ENCODE measurements around the gene SLC6A9.

The SLC6A9 gene

GRCh38 chr1:43970911-43971310 is 60.4 kb downstream of the SLC6A9 start:
- peak overlapping the region; percentile 96 for H3K4me3 ChIP-seq (ENCODE audit: low read depth, low read length)

GRCh38 chr1:43970502-43970901 is 60.8 kb downstream of the SLC6A9 start:
- no peak for TF ChIP-seq CTCF (IDR thresholded peaks at IDR 0.05; ENCODE audit: borderline replicate concordance, insufficient read depth, low read depth, low read length)
- H3K4me3 ChIP-seq (ENCODE audit: low read depth, low read length): peak overlapping the region; percentile 96

More at GRCh38 chr1:43970911-43971310, 60.4 kb downstream of the SLC6A9 start:
- TF ChIP-seq CTCF (IDR thresholded peaks at IDR 0.05; ENCODE audit: borderline replicate concordance, insufficient read depth, low read depth, low read length): no peak

- TF ChIP-seq CTCF (IDR thresholded peaks at IDR 0.05; ENCODE audit: borderline replicate concordance, insufficient read depth, low read depth, low read length): no peak
- peak within 1 kb of the TSS; percentile 96 for H3K4me3 ChIP-seq (ENCODE audit: low read depth, low read length)
These were observed 61.4 kb downstream of the SLC6A9 start, which contains the start of gene DPH2 for GRCh38 chr1:43969746-43970466. TSS of gene DPH2 (plus strand) at chr1:43970010. CDS start at chr1:43970176, 166 bp downstream.

- no peak overlapping the region for H3K4me3 ChIP-seq (ENCODE audit: low read depth, low read length)
- no peak for TF ChIP-seq CTCF (IDR thresholded peaks at IDR 0.05; ENCODE audit: borderline replicate concordance, insufficient read depth, low read depth, low read length)
These were observed 61.9 kb downstream of the SLC6A9 start for GRCh38 chr1:43969416-43969745.

GRCh38 chr1:43968348-43968948 is 62.8 kb downstream of the SLC6A9 start:
- TF ChIP-seq CTCF (IDR thresholded peaks at IDR 0.05; ENCODE audit: borderline replicate concordance, insufficient read depth, low read depth, low read length): no peak

GRCh38 chr1:43965316-43965715 is 65.9 kb downstream of the SLC6A9 start:
- TF ChIP-seq CTCF (IDR thresholded peaks at IDR 0.05; ENCODE audit: borderline replicate concordance, insufficient read depth, low read depth, low read length): no peak
- no peak overlapping the region for H3K4me3 ChIP-seq (ENCODE audit: low read depth, low read length)

More at GRCh38 chr1:43968348-43968948, 62.8 kb downstream of the SLC6A9 start:
- H3K4me3 ChIP-seq (ENCODE audit: low read depth, low read length): no peak overlapping the region

- no peak overlapping the region for H3K4me3 ChIP-seq (ENCODE audit: low read depth, low read length)
- no peak for TF ChIP-seq CTCF (IDR thresholded peaks at IDR 0.05; ENCODE audit: borderline replicate concordance, insufficient read depth, low read depth, low read length)
These were observed 67.4 kb downstream of the SLC6A9 start for GRCh38 chr1:43963890-43964289.

Measured in GM12875 (cell line).